GM19240 (cell line): ENCODE results near the gene NPIPB13.
"Not testable (repeated sequence)": the region's sequence is repeated elsewhere in the genome, so short reads cannot be mapped to it uniquely, and the experiment has no call there.

Experiments
- DNase-seq: peaks from one replicate; pipeline ENCODE4 v3.0.0; 2011; ENCODE audit warnings: low spot score; ENCODE audit not compliant: insufficient read length

NPIPB13 gene

DNA sequence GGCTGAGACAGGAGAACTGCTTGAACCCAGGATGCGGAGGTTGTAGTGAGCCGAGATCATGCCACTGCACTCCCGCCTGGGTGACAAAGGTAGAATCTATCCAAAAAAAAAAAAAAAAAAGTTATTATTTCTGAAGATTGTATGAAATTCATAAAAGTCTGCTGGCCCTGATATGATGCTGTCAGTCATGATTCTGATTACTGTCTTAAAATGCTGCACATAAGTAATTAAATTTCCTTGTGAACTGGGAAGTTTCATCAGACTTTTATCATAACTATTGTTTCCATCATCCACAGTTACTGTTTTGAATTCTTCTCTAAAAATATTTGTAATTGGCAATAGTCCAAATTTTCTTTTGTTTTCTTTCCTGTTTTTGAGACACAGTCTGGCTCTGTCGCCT, at the start of gene NPIPB13:
TSS of gene NPIPB13 (minus strand) at position 101 of the 400 bp plus-strand sequence. CDS start 2,906 bp downstream, outside the sequence.
- DNase-seq: not testable (repeated sequence)

DNA sequence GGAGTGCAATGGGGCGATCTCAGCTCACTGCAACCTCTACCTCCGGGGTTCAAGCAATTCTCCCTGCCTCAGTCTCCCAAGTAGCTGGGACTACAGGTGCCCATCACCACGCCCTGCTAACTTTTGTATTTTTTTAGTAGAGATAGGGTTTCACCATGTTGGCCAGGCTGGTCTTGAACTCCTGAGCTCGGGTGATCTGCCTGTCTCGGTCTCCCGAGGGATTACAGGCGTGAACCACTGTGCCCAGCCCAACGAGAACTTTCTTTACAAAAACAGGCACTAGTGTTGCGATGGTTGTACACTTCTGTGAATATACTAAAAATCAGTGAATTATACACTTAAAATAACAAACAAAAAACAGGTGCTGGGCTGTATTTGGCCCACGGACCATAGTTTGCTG, 34.1 kb upstream of the NPIPB13 start:
- not testable (repeated sequence) for DNase-seq

DNA sequence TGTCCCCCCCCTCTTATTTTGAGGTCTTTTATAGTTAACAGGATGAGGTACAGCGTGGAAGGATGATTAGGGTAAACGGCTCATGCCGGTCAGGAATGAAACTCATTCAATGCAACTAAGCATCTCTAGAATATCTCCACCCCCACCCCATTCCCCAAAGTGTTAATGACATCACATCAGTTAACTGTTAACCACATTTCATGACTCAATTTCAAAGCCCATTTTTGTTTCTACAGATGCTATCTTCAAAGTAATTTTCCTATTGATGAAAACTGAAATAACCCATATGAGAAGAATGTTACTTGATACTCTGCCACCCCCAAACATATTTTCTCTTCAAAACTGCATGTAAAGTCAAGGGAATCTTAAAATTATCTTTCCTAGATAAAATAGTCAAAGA, 30.2 kb upstream of the NPIPB13 start:
- not testable (repeated sequence) for DNase-seq

- not testable (repeated sequence) for DNase-seq
Observed at GRCh38 chr16:30217082-30217481, 31.2 kb downstream of the NPIPB13 start.

- DNase-seq: not testable (repeated sequence)
Observed at GRCh38 chr16:30211414-30211813, 36.9 kb downstream of the NPIPB13 start.

DNA sequence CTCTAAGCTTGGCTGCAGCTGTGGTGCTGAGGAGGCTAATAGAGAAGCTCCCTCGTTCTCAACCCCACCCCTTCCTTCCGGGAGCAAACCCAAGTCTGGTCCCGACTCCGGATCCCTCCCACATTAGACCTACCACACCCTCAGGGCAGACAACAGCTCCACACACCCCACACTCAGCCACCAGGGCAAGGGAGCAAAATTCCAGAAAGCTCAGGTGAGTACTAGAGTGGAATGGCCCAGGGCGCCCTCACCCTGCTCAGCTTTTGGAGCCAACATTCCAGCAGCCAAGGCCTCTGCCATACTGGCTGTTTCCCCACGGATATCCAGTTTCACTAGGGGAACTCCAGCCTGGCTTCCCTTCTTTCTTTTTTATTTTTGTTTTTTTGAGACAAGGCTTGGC, 39.2 kb downstream of the NPIPB13 start:
- not testable (repeated sequence) for DNase-seq

GRCh38 chr16:30207063-30207704, 41.1 kb downstream of the NPIPB13 start:
- DNase-seq: not testable (repeated sequence)

DNA sequence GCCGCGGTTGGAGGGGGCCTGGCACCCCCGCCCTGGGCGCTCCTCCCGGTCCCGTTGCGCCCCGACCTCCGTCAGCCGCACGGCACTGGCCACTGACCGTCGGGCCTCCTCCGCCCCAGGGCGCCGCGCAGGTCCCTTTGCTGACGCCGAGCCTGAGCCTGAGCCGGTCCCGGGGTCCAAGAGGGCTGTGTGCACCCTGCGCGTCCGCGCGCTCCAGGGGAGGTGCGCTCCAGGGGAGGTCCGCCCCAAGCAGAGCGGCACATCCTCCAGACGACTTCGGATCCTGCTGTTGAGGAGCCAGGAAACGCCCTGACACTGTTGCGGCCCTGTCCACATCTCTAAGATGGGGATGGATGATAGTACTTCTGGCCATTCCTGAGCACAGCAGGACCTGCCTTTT, 42.0 kb downstream of the NPIPB13 start:
- DNase-seq: not testable (repeated sequence)

DNA sequence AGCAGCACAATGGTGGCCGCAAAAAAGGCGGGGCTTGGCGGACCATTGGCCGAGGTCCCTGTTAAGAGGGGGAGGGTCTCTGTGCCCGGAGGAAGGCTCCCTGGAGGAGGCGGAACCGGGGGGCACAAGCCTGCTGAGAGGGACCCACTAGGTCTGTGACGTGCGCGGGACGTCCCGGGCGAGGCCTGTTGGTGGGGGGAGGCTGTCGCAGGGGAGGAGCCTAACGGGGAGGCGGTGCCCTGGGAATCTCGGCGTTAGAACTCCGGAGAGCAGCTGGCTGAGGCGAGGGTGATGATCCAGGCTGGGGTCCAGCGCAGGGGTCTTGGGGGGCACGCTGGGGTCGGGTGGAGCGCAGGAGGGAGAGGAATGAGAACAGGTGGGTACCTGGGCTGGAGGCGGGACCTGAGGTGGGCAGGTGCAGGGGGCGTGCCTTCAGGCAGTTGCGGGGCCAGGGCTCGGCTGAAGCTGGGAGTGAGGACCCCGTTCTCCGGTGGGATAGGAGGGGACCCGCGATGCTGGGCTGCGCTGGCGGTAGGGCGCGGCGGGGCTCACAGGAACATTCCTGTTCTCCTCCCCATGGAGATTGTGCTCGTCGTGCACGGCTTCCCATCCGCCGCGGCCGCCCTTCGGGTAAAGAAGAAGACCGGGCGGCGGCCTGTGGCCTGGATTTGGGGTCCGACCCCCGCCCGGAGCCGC, 42.6 kb downstream of the NPIPB13 start:
- not testable (repeated sequence) for DNase-seq

DNA sequence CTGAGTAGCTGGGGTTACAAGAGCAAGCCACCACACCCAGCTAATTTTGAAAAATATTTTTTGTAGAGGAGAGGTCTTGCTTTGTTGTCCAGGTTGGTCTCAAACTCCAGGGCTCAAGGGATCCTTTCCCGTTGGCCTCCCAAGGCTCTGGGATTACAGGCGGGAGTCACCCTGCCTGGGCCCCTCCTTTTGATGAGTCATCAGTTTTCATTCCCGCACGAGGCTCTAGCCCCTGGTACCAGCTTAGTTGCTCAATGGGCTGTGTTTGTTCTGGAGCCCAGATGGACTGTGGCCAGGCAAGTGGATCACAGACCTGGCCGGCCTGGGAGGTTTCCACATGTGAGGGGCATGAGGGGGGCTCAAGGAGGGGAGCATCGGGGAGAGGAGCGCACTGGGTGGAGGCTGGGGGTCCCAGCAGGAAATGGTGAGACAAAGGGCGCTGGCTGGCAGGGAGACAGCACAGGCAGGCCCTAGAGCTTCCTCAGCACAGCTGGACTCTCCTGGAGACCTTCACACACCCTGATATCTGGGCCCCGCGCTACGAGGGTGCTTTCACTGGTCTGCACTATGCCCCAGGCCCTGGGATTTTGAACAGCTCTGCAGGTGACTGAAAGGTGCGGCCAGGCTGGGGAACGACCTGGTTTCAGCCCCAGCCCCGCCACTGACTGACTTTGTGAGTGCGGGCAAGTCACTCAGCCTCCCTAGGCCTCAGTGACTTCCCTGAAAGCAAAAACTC, 48.5 kb downstream of the NPIPB13 start:
- DNase-seq: not testable (repeated sequence)

DNA sequence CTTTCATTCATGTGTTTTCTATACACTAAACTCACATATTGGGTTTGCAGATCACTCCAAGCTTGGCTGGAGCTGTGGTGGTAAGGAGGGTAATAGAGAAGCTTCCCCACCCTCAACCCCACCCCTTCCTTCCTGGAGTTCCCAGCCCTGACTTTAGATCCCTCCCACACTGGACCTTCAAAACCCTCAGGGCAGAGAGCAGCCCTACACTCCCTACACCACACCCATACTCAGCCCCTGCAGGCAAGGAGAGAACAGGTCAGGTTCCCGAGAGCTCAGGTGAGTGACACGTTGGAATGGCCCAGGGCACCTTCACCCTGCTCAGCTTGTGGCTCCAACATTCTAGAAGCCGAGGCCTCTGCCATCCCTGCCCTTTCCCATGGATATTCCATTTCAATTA, 49.2 kb downstream of the NPIPB13 start, which contains the start of gene SULT1A3:
TSS of gene SULT1A3 (plus strand) at position 207 of the 400 bp plus-strand sequence. CDS start 1,474 bp downstream, outside the sequence.
- DNase-seq: not testable (repeated sequence)
